Measurements from ENCODE around the gene CMTM3. TPM values are rescaled to one million over a fixed set of nuclear protein-coding genes. Genes with fewer than 3 reads are reported as not detected.
"Not testable (repeated sequence)": the region's sequence is repeated elsewhere in the genome, so short reads cannot be mapped to it uniquely, and the experiment has no call there.

CMTM3 gene
- polyA plus RNA-seq, 3 donors, result 58.7 to 64.0 (median 63.8) TPM

DNA sequence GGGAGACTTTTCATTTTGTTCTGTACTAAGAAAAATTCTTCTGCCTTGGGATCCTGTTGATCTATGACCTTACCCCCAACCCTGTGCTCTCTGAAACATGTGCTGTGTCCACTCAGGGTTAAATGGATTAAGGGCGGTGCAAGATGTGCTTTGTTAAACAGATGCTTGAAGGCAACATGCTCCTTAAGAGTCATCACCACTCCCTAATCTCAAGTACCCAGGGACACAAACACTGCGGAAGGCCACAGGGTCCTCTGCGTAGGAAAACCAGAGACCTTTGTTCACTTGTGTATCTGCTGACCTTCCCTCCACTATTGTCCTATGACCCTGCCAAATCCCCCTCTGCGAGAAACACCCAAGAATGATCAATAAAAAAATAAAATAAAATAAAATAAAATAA, 27.1 kb downstream of the CMTM3 start:
- DNase-seq (ENCODE audit: low read depth in 3 of 3, low spot score in 2 of 3), result not testable (repeated sequence)

DNA sequence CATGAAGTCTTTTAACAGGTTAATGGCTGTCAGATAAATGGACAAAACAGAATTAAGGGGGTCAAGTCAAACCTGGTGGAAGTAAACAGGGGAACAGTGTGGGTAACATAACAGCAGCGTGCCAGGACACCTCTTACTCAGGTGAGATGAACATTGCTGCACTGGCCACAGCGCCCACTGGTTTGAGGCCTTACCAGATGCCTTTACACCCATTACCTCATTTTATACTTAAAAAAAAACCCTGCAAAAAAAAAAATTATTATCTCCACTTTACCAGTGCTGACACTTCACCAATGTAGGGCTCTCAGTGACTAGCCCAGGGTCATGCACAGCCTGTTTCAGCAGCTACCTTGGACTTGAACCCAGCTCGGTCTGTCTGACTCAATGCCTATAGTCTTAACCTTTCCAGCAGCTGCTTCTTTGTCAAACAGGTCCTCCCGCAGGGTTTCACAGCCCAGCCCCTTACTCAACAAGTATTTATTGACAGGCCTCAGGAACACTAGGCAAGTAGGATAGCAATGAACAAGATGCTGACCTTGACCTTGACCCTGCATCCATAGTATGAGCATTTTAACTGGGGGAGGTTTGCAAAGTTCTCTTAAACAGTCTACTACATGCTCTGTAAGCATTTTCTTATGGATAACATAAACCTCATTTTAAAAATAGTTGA, 30.2 kb downstream of the CMTM3 start:
- DNase-seq (ENCODE audit: low read depth in 3 of 3, low spot score in 2 of 3), result no peak

DNA sequence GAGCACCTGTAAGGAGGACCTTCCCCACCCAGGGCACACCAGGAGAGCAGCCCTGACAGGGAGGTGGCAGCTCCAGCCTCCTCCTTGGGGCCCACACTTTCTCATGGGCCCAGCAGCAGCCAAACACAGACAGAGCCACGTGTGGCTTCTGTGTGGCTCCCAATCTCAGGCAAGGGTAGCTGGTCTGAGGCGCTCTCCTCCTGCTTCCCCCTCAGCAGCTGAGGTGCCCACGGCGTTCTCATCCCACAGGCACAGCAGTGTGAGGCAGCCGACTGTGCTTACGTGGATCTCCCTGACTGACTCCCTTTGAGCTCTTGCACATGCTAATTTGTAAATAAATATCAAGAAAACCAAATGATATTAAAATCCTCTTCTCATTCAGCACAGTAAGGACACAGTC, 30.9 kb downstream of the CMTM3 start:
- DNase-seq (ENCODE audit: low read depth in 3 of 3, low spot score in 2 of 3), result no peak

DNA sequence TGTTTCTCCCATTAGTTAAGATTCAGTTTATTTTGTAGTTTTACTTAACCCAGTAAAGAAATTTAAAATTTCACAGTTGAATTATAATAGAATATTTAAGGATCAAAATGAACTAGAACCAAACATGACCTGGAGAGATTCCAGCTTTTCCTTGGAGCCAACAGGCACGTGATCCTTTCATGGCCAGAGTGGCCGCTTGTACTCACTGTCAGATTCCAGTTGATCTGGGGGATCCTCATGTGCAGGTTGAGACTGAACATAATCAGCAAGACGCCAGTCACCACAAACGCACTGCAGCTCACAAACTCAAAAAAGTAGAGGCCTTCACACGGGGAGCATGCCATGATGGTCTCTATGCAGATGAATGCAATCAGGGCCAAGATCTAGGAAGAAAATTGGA, 31.7 kb downstream of the CMTM3 start:
- DNase-seq (ENCODE audit: low read depth in 3 of 3, low spot score in 2 of 3), result no peak

DNA sequence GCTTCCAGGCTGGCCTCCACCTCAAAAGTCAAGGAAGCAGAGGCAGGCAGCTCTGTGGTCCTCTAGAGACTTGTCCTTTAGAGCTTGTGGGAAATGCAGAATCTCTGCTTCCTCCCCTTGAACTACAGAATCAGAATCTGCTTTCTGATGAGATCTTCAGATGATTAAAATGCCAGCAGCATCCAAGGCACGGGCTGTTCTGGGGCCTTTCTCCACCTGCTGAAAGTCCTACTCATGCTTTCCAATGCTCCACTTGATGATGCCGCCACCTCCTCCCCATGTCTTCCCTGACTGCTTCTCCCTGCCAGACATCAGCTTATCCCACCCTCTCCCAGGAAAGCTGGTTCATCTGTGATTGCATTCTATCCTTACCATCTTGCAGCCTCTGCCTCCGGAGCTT, 33.3 kb downstream of the CMTM3 start:
- no peak for DNase-seq (ENCODE audit: low read depth in 3 of 3, low spot score in 2 of 3)

DNA sequence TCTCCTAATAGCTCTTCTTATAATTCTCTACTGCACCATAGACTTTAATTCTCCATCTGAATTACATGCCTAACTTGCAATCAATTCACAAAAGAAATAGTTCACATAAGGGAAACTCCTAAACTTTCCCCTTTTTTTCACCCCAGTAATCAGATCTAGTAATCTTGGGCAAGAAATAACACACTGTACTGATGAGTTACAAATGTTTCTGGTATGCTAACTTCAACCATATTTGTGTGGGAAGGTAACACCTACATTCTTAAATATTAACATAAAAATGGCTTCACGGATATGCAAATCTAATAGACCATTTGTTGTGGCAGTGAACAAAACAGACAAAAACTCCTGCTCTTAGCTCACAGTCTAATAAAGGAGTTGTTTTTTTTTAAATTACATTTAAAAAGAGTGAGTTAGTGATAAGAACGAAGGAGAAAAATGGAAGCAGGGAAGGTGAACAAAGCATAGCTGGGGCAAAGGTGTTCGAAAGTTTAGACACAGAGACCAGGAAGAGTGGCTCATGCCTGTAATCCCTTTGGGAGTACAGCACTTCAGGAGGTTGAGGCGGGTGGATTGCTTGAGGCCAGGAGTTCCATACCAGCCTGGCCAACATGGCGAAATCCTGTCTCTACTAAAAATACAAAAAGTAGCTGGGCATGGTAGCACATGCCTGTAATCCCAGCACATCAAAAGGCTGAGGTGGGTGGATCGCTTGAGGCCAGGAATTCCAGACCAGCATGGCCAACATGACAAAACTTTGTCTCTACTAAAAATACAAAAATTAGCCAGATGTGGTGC, 34.8 kb downstream of the CMTM3 start:
- DNase-seq (ENCODE audit: low read depth in 3 of 3, low spot score in 2 of 3), result no peak

DNA sequence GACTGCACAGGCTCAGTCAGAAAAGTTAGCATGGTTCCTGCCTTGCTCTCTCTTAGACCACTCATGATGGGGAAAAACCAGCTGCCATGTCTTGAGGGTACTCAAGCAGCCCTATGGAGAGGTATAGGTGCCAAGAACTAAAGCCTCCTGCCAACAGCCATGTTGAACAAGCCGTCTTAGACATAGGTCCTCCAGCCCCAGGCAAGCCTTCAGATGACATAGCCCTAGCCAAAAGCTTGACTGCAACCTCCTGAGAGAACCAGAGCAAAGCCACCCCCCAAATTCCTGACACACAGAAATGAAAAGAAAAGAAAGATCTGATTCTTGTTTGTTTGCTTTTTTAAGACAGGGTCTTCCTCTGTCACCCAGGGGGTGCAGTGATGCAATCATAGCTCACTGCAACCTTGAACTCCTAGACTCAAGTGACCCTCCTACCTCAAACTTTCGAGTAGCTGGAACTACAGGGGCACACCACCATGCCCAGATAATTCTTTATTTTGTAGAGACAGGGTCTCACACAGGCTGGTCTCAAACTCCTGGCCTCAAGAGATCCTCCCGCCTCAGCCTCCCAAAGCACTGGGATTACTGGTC, 36.3 kb downstream of the CMTM3 start:
- no peak for DNase-seq (ENCODE audit: low read depth in 3 of 3, low spot score in 2 of 3)

DNA sequence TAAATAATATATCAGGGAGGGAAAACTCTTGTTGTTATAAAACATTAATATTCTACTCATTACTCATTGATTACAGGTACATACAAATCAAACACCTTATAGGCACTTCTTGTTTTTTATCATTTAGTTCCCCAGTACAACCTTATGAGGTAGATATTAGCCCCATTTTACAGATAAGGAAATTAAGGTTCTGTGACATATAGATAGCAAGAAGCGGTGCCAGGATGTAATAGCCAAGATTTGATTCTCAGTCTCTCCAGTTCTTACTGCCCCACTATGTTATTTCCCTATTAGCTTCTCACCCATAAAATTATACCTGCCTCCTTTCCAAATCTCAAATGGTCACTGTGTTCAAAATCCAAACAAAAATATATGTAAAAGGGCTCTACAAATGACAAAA, 36.9 kb downstream of the CMTM3 start:
- no peak for DNase-seq (ENCODE audit: low read depth in 3 of 3, low spot score in 2 of 3)

DNA sequence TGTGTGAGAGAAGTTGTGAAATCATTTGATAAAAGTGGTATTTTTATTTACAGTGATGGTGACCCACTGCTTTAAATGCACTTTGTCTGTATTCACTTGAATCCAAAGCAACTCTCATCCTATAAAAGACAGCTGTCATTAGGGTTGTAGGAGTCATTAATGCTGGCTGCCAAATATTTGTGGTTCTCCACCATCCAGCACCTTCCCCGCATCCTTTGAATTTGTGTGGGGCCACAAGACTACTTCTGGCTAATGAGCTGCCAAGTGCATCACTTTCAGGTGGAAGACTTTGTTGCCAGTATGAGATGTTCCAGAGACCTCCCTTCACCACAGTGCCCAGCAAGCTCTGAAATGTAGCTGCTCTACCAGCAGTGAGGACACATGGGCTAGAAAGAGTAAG, 43.4 kb downstream of the CMTM3 start:
- DNase-seq (ENCODE audit: low read depth in 3 of 3, low spot score in 2 of 3), result no peak

DNA sequence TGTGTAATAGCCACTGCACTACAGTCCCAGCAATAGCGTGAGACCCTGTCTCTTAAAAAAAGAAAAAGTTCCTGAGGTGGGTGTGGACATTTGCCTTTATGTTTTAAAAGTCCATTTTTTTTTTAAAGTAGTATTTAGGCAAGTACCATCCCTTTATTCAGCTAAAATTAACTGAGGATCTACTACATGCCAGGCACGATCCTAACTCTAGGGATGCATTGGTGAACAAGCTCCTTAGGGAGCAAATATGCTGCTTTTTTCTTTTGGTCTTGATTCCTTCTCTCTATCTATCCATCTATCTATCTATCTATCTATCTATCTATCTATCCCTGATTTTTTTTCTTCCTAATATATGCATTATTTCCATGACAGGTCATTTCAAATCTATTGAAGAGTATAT, 44.7 kb downstream of the CMTM3 start:
- DNase-seq (ENCODE audit: low read depth in 3 of 3, low spot score in 2 of 3), result no peak

DNA sequence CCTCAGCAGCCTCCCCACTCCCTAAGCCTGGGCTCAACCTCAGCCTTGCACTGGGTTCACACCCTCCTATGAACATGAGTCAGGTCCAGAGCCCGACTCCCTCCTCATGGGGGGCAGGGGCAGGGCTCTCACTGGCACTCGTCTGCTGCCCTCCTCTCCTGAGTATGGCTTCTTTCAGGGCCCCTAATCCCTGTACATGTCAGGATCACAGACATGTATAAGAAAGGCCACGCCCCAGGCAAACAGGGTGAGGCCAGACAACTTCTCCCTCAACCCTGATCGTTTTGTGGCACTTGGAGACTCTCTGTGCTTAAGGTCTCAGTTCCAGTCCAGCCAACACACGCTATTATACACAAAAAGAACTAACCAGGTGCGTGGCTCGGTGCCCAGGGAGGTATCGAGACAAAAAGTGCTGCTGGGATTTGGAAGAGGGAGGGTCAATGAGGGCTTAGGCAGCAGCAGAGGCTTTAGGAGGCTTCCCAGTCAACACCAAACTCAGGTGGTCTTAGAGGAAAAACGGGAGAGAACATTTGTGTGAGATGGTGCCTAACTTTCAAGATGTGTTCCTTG, 45.2 kb downstream of the CMTM3 start:
- DNase-seq (ENCODE audit: low read depth in 3 of 3, low spot score in 2 of 3), result no peak

DNA sequence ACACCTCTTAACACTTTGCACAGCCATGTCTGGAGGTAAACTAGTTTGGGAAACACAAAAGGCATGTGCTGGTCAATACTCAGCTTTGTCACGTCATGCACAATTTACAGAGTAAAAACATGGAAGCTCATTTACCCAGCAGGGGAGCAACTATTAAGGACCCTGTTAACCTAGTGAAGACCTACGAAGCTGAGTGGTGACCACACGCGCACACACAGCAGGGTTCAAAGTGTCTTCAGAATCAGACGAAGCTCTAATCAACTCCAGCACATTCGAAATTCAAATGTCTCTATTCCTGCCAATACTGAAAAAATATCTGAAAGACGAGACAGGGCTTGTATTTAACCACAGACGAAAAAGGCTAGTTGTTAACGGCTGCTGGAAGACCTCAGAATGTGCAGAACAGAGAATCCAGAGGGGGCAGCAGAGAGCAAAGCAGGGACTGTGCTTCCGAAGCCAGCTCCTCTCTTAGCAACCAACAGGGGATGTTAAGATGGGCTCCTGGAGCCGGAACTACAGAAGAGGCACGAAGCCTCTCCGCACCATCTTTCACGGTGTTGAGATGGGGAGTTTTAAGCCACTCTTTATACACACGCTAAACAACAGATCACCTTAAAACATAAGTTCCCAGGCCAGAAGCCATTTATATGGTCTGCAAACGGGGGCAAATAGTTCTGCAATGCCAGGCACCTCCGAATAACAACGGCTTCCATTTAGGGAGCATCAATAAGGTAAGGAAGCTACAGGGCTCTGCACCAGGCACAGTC, 46.4 kb downstream of the CMTM3 start:
- peak; percentile 78 to 85 (median 80) for DNase-seq (ENCODE audit: low read depth in 3 of 3, low spot score in 2 of 3)

DNA sequence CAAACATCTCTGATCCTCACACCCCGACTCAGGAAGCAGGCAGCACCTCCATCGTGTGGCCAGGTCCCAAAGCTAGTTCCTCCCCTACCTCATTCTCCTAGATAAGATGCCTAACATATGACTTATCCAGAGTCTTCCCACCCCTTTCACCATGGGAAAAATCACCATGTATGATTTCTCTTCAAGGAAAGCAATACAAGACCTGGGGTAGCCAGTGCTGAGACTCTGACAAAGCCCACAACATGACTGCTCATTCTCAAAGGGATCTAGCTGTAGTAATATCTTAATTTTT, 46.9 kb downstream of the CMTM3 start:
- no peak for DNase-seq (ENCODE audit: low read depth in 3 of 3, low spot score in 2 of 3)

DNA sequence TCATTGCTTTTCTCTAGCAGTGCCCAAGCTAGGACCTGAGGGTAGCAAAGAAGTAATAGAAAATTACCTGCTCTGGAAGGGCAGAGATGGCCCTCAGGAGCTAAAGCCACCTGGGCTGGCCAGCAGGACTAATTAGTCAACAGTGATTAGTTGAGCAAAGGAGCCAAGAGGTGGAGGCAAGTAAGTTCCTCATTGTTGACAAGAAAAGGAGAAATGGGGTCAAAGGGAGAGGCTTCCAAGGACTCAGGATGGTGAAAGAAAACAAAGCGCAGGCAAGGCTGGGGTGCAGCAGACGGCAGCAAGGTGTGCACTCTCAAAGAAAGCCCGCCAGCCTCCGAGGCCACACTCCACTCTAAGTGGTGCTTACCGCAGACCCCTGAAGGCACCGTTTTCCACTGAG, 47.5 kb downstream of the CMTM3 start:
- no peak for DNase-seq (ENCODE audit: low read depth in 3 of 3, low spot score in 2 of 3)

DNA sequence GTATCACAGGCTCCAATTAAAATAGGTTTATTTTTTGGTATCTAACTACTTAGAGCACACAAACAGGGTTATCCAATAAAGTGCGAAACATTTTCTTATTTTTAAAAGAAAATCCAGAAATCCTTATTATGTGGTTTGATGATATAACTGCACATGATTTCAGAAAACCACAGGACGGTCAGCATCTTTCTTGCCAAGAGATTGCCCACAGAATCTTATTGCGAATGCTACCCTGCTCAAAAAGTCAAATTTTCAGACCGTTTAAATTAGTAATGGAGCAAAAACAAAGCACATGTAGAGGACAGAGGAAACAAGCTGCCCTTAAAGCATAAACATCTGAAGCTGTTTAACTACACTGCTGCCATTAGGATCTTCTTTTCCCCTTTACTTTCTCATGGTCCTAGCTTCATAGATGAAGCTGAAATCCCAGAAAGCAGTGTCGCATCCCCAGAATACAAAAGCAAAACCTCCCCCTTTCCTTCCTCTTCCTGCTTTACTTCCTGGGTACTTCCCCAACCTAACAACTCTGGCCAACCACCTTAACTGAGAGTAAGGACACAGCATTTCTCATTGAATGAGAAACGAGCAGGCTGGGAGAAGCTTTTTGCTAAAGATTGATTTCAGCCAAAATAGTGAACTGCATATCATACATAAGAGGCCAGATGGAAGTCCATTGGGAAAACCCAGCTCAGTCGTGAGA, 48.3 kb downstream of the CMTM3 start:
- DNase-seq (ENCODE audit: low read depth in 3 of 3, low spot score in 2 of 3), result no peak

DNA sequence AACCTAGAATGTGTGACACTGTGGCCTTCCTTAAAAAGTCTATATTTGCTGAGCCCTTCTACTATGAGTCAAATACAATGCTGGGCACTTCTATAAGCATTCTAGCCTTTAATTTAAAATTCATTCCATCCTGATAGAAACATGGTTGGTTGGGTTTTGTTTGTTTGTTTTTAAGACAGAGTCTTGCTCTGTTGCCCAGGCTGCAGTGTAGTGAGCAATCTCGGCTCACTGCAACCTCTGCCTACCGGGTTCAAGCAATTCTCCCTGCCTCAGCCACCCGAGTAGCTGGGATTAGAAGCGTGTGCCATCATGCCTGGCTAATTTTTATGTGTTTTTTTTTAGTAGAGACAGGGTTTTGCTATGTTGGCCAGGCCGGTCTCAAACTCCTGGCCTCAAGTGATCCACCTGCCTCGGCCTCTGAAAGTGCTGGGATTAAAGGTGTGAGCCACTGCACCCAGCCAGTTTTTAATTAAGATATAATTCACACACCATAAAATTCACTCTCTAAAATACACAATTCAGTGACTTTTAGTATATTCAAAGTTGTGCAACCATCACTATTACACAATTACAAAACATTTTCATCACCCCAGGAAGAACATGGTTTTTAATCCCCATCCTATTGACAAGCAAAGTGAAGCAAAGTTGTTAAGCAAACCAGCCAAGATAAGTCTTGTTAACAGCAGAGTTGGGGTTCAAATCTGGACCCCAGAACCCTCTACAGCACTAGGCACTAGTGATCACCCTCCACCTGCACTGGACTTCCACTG, 49.3 kb downstream of the CMTM3 start:
- DNase-seq (ENCODE audit: low read depth in 3 of 3, low spot score in 2 of 3), result no peak

DNA sequence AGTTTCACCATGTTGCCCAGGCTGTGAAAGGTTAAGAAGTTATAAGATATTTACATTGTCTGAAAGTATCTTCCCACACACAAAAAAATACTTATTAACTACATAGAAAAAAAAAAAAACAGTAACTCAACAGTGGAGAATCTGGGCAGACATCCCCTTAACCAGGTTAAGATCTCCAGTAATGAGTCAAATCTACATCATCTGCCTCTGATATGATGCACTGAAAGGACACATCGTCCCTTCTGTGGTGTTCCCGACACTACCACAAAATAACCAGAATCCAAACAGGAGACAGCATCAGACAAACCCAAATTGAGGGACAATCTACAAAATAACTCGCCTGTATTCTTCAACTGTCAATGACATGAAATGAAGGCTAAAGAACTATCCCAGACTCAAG, 52.0 kb downstream of the CMTM3 start:
- no peak for DNase-seq (ENCODE audit: low read depth in 3 of 3, low spot score in 2 of 3)

DNA sequence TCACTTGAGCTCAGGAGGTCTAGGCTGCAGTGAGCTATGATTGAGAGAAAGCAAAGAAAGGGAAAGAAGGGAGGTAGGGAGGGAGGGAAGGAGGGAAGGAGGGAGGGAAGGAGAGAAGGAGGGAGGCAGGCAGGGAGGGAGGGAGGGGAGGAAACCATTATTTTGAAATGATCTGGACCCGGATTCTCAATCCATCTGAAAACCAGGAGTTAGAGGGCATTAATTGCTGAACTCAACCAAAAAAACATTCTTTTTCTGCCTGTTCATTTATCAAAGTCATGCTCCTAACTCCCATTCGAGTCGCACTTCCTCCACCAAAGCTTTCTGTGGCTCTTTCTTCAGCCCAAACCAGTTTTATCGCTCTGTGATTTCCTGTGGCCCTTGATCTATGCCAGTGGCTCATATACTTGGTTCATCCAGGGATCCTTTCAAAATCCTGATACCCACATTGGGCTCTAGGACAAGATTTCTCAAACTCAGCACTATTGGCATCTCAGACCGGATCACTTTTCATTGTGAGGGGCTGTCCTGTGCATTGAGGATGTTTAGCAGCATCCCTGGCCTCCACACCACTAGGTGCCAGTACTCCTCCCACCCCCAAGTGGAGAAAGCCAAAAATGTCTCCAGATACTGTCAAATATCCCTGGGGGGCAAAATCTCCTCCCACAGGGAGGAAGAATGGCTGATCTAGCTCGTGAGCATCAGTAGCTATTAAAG, 53.8 kb downstream of the CMTM3 start:
- DNase-seq (ENCODE audit: low read depth in 3 of 3, low spot score in 2 of 3), result no peak

DNA sequence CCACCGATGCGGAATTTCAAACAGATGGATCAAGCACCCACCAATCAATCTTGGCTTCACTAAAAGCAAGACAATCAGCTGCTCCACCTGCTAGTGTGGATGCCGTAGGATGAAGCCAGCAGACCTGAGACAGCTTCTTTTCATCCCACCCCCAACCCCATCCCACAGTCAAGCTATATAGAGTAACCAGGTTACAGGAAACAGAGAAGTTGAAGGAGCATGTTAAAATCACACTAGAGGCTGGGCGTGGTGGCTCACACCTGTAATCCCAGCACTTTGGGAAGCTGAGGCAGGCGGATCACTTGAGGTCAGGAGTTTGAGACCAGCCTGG, 54.3 kb downstream of the CMTM3 start:
- no peak for DNase-seq (ENCODE audit: low read depth in 3 of 3, low spot score in 2 of 3)

Measured in right renal cortex interstitium (tissue), 3 donors.